Measurements from ENCODE around the gene TMEM40. TPM values are rescaled to one million over a fixed set of nuclear protein-coding genes. Genes with fewer than 3 reads are reported as not detected.
"Not testable (repeated sequence)": the region's sequence is repeated elsewhere in the genome, so short reads cannot be mapped to it uniquely, and the experiment has no call there.

TMEM40 gene
- polyA plus RNA-seq, 1 experiment, result 0.41 TPM

- no peak for DNase-seq (ENCODE audit: low read depth, low spot score)
- Histone ChIP-seq H3K27me3 (ENCODE audit: control insufficient read depth, insufficient read depth, low read length) (no peaks in the 10 kb centered on the region), H3K9me3 (ENCODE audit: control insufficient read depth, insufficient read depth, low read length) (no peaks in the 10 kb centered on the region), H3K4me3 (ENCODE audit: low read depth, low read length) (no peak overlapping the region), H3K27ac (ENCODE audit: low read depth, low read length) (no peak overlapping the region)
- CTCF ChIA-PET, result interaction anchor here (0.6 to 1.7 kb wide), 2 partner anchors 18 to 127 kb away, joined by 3 to 7 read pairs; no protein-coding TSS in a partner anchor
- no peak for TF ChIP-seq CTCF (IDR thresholded peaks at IDR 0.05; ENCODE audit: low read depth, low read length)
- POLR2A ChIA-PET, result no interaction called here
These were observed 34.3 kb downstream of the TMEM40 start for GRCh38 chr3:12724794-12725193.

- H3K9me3 ChIP-seq (ENCODE audit: control insufficient read depth, insufficient read depth, low read length); H3K27me3 ChIP-seq (ENCODE audit: control insufficient read depth, insufficient read depth, low read length); H3K4me3 ChIP-seq (ENCODE audit: low read depth, low read length); DNase-seq (ENCODE audit: low read depth, low spot score); H3K27ac ChIP-seq (ENCODE audit: low read depth, low read length); CTCF ChIA-PET: not testable (repeated sequence)
- POLR2A ChIA-PET, result interaction anchor here (0.7 kb wide), 1 partner anchor 87 kb away, joined by 4 read pairs; no protein-coding TSS in a partner anchor
These were observed 35.7 kb downstream of the TMEM40 start for GRCh38 chr3:12723362-12723761.

GRCh38 chr3:12722226-12722625 lies 36.8 kb downstream of the TMEM40 start:
- Histone ChIP-seq H3K27me3 (ENCODE audit: control insufficient read depth, insufficient read depth, low read length) (no peaks in the 10 kb centered on the region), H3K4me3 (ENCODE audit: low read depth, low read length) (no peak overlapping the region), H3K27ac (ENCODE audit: low read depth, low read length) (no peak overlapping the region), H3K9me3 (ENCODE audit: control insufficient read depth, insufficient read depth, low read length) (no peaks in the 10 kb centered on the region)
- TF ChIP-seq CTCF (IDR thresholded peaks at IDR 0.05; ENCODE audit: low read depth, low read length), result no peak
- POLR2A ChIA-PET, result no interaction called here
- DNase-seq (ENCODE audit: low read depth, low spot score), result no peak
- CTCF ChIA-PET, result interaction anchor here (1.2 kb wide), 1 partner anchor 120 kb away, joined by 4 read pairs; the partner anchor contains the start of gene RPL32

- peak overlapping the region; percentile 58 for H3K4me3 ChIP-seq (ENCODE audit: low read depth, low read length)
- no peak overlapping the region for H3K27ac ChIP-seq (ENCODE audit: low read depth, low read length)
- DNase-seq (ENCODE audit: low read depth, low spot score), result peak; percentile 56
- peak; percentile 98 for TF ChIP-seq CTCF (IDR thresholded peaks at IDR 0.05; ENCODE audit: low read depth, low read length)
- ChIA-PET POLR2A (interaction anchor here (0.6 kb wide), 3 partner anchors 128 to 212 kb away, joined by 3 to 5 read pairs (median 4); no protein-coding TSS in a partner anchor), CTCF (interaction anchor here (0.6 to 3.3 kb wide), 39 partner anchors 9 to 1029 kb away, joined by 3 to 31 read pairs (median 5); partner anchors contain the start of genes CAND2 and MKRN2OS)
- H3K9me3 ChIP-seq (ENCODE audit: control insufficient read depth, insufficient read depth, low read length), result no peaks in the 10 kb centered on the region
- no peaks in the 10 kb centered on the region for H3K27me3 ChIP-seq (ENCODE audit: control insufficient read depth, insufficient read depth, low read length)
These were observed 38.8 kb downstream of the TMEM40 start for GRCh38 chr3:12719984-12720898.

- no peak for TF ChIP-seq CTCF (IDR thresholded peaks at IDR 0.05; ENCODE audit: low read depth, low read length)
- POLR2A ChIA-PET, result interaction anchor here (0.6 to 1.0 kb wide), 2 partner anchors 44 to 127 kb away, joined by 3 to 4 read pairs; no protein-coding TSS in a partner anchor
- Histone ChIP-seq H3K4me3 (ENCODE audit: low read depth, low read length) (peak overlapping the region; percentile 58), H3K27ac (ENCODE audit: low read depth, low read length) (no peak overlapping the region), H3K9me3 (ENCODE audit: control insufficient read depth, insufficient read depth, low read length) (no peaks in the 10 kb centered on the region), H3K27me3 (ENCODE audit: control insufficient read depth, insufficient read depth, low read length) (no peaks in the 10 kb centered on the region)
- CTCF ChIA-PET, result interaction anchor here (0.6 to 3.3 kb wide), 27 partner anchors 9 to 584 kb away, joined by 3 to 31 read pairs (median 5); partner anchors contain the start of gene CAND2
- no peak for DNase-seq (ENCODE audit: low read depth, low spot score)
These were observed 39.5 kb downstream of the TMEM40 start for GRCh38 chr3:12719541-12719940.

All from AG04450 (cell line).